ENCODE results near the gene TOR1B. TPM values are rescaled to one million over a fixed set of nuclear protein-coding genes. Genes with fewer than 3 reads are reported as not detected.

Gene TOR1B
- total RNA-seq, 1 experiment from 2014 or later, result 19.0 TPM

- TF ChIP-seq CTCF (IDR thresholded peaks at IDR 0.05 in 2 of 3, conservative IDR thresholded peaks at IDR 0.05 in 1 of 3; ENCODE audit: borderline replicate concordance in 1 of 3, insufficient read depth in 1 of 3, low read depth in 2 of 3, low read length in 2 of 3), result no peak
Measured at GRCh38 chr9:129773262-129774048, 29.5 kb upstream of the TOR1B start (continued).

DNA sequence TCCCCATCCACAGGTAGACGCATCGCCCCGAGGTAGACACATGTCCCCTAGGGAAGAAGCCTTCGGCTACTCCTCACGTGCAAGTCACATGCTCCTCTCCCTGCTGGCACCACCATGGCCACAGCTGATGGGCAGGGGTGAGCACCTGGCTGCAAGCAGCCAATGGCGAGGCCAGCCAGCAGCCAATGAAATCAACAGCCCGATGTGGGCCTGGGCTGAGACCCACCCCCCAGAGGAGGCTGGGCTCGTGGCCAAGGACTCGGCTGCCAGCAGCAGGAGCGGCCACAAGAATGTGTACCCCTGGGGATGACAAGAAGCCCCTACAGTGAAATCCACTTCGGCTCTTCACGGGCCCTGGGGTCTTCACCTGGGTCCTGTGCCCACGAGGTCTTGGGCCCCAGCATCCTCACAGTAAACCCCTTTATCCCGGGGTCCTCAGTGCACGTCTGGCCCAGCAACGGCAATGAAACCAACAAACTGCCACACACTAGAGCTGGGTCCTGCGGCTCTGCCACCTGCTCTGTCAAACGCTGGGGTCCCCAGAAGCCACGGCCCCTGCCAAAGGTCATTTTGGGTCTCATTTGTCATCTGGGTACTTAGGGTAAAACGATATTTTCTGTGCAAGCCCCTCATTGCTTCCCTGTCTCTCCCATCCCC is 28.1 kb upstream of the TOR1B start:
- POLR2A ChIA-PET, result no interaction called here
- TF ChIP-seq TCF7L2 (IDR thresholded peaks at IDR 0.05; ENCODE audit: borderline replicate concordance, extremely low read depth, insufficient read depth, insufficient read length) (no peak), MAX (IDR thresholded peaks at IDR 0.05) (no peak), SRF (IDR thresholded peaks at IDR 0.05; ENCODE audit: low read depth) (no peak), JUND (IDR thresholded peaks at IDR 0.05) (no peak), ELF1 (IDR thresholded peaks at IDR 0.05; ENCODE audit: borderline replicate concordance, low read depth) (no peak), SIN3A (IDR thresholded peaks at IDR 0.05; ENCODE audit: low read depth) (no peak), SP1 (IDR thresholded peaks at IDR 0.05; ENCODE audit: low read depth) (no peak), ZNF274 (IDR thresholded peaks at IDR 0.05; ENCODE audit: low read depth, low read length) (no peak), POLR2AphosphoS5 (IDR thresholded peaks at IDR 0.05; ENCODE audit: low read depth, low read length) (no peak), CEBPB (IDR thresholded peaks at IDR 0.05; ENCODE audit: low read depth) (no peak), YY1 (IDR thresholded peaks at IDR 0.05; ENCODE audit: extremely low read depth, insufficient replicate concordance, low read depth, low read length) (no peak), ATF3 (IDR thresholded peaks at IDR 0.05) (no peak)
- TF ChIP-seq, protein P1, sequence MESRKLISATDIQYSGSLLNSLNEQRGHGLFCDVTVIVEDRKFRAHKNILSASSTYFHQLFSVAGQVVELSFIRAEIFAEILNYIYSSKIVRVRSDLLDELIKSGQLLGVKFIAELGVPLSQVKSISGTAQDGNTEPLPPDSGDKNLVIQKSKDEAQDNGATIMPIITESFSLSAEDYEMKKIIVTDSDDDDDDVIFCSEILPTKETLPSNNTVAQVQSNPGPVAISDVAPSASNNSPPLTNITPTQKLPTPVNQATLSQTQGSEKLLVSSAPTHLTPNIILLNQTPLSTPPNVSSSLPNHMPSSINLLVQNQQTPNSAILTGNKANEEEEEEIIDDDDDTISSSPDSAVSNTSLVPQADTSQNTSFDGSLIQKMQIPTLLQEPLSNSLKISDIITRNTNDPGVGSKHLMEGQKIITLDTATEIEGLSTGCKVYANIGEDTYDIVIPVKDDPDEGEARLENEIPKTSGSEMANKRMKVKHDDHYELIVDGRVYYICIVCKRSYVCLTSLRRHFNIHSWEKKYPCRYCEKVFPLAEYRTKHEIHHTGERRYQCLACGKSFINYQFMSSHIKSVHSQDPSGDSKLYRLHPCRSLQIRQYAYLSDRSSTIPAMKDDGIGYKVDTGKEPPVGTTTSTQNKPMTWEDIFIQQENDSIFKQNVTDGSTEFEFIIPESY (IDR thresholded peaks at IDR 0.05; ENCODE audit: extremely low read depth, insufficient replicate concordance, low read length), result no peak
- TF ChIP-seq, protein P2, sequence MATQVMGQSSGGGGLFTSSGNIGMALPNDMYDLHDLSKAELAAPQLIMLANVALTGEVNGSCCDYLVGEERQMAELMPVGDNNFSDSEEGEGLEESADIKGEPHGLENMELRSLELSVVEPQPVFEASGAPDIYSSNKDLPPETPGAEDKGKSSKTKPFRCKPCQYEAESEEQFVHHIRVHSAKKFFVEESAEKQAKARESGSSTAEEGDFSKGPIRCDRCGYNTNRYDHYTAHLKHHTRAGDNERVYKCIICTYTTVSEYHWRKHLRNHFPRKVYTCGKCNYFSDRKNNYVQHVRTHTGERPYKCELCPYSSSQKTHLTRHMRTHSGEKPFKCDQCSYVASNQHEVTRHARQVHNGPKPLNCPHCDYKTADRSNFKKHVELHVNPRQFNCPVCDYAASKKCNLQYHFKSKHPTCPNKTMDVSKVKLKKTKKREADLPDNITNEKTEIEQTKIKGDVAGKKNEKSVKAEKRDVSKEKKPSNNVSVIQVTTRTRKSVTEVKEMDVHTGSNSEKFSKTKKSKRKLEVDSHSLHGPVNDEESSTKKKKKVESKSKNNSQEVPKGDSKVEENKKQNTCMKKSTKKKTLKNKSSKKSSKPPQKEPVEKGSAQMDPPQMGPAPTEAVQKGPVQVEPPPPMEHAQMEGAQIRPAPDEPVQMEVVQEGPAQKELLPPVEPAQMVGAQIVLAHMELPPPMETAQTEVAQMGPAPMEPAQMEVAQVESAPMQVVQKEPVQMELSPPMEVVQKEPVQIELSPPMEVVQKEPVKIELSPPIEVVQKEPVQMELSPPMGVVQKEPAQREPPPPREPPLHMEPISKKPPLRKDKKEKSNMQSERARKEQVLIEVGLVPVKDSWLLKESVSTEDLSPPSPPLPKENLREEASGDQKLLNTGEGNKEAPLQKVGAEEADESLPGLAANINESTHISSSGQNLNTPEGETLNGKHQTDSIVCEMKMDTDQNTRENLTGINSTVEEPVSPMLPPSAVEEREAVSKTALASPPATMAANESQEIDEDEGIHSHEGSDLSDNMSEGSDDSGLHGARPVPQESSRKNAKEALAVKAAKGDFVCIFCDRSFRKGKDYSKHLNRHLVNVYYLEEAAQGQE (IDR thresholded peaks at IDR 0.05; ENCODE audit: low read depth), result no peak

More for the DNA sequence above, 28.1 kb upstream of the TOR1B start:
- no peak overlapping the region for H3K4me2 ChIP-seq (ENCODE audit: low read length)
- peaks cover 26% of the 10 kb centered on the region in 2 experiments for H3K4me1 ChIP-seq (ENCODE audit: control insufficient read depth in 1 of 2, insufficient read depth in 2 of 2, low read length in 2 of 2)
- H3K36me3 ChIP-seq (ENCODE audit: control insufficient read depth in 1 of 2, insufficient read depth in 2 of 2, low read length in 2 of 2), result no peaks in the 10 kb centered on the region
- no peaks in the 10 kb centered on the region for H4K20me1 ChIP-seq (ENCODE audit: insufficient read depth)
- no peak overlapping the region for H2AFZ ChIP-seq (ENCODE audit: low read depth, low read length, poor library complexity, severe bottlenecking)
- H3K9me3 ChIP-seq (ENCODE audit: control insufficient read depth in 1 of 2, insufficient read depth in 1 of 2, low read depth in 1 of 2, low read length in 2 of 2), result no peaks in the 10 kb centered on the region
- ATAC-seq, result no peak
- H3K9me2 ChIP-seq (ENCODE audit: insufficient read depth), result no peaks in the 10 kb centered on the region
- no peak overlapping the region for H3K4me3 ChIP-seq (replicated peaks in 1 of 2; ENCODE audit: low read depth in 1 of 2, low read length in 2 of 2)
- ChIA-PET CTCF (interaction anchor here (3.9 kb wide), 1 partner anchor 37 kb away, joined by 42 read pairs; no protein-coding TSS in a partner anchor), RAD21 (ENCODE audit: low non-redundant PET in 1 of 2, low total read pairs in 2 of 2, uncharacterized antibody in 2 of 2, unreplicated experiment in 2 of 2) (no interaction called here)
- BruUV-seq (replicated peaks), result no TSS peak
- DNase-seq (ENCODE audit: low read depth, low spot score), result no peak
- no peaks in the 10 kb centered on the region for H3K79me2 ChIP-seq (ENCODE audit: insufficient read depth, low read length)
- no peaks in the 10 kb centered on the region for H3K27me3 ChIP-seq (ENCODE audit: insufficient read depth, low read length)
- no peak overlapping the region for H3K27ac ChIP-seq (ENCODE audit: low read depth, low read length)
- intact Hi-C loops (cut with micrococcal nuclease), result no loop called here
- no peak overlapping the region for H3K9ac ChIP-seq (ENCODE audit: low read length)
